MCF 10A (cell line): ENCODE data around the gene PIGU. TPM values are rescaled to one million over a fixed set of nuclear protein-coding genes. Genes with fewer than 3 reads are reported as not detected.

ENCODE experiments used
- BruUV-seq: library from RNA; stranded (reverse); fragments of 400-500 nt; replicated peaks from 2 replicates; lab custom pipeline; 2021; lab: Mats Ljungman, UMichigan
- CTCF ChIA-PET: fragments of 300-600 bp; sonication (Branson Sonifier 250); formaldehyde crosslinking; extraction: SDS; loops from one replicate; lab custom pipeline; 2021; ENCODE audit warnings: antibody characterized with exemption, inconsistent platforms; lab: Yijun Ruan, JAX
- POLR2A ChIA-PET: fragments of 300-600, 350-650 bp; sonication (Branson Sonifier 250); formaldehyde crosslinking; extraction: SDS; loops from one replicate; lab custom pipeline; 2020; ENCODE audit warnings: antibody characterized with exemption, inconsistent platforms; lab: Yijun Ruan, JAX
- DNase-seq: peaks from one replicate; pipeline ENCODE4 v3.0.0-alpha.2; 2018; ENCODE audit not compliant: unreplicated experiment
- H3K27ac Mint-ChIP-seq: one replicate; pipeline ENCODE4 v1.8.0; 2022; ENCODE audit warnings: mild to moderate bottlenecking, low read depth, mixed read lengths; ENCODE audit not compliant: unreplicated experiment
- H3K27me3 Mint-ChIP-seq: one replicate; pipeline ENCODE4 v1.8.0; 2022; ENCODE audit warnings: mixed read lengths; ENCODE audit not compliant: insufficient read depth, unreplicated experiment
- H3K36me3 Mint-ChIP-seq: one replicate; pipeline ENCODE4 v1.8.0; 2022; ENCODE audit warnings: mild to moderate bottlenecking, moderate library complexity, mixed read lengths; ENCODE audit not compliant: insufficient read depth, unreplicated experiment
- H3K4me1 Mint-ChIP-seq: one replicate; pipeline ENCODE4 v1.8.0; 2022; ENCODE audit warnings: mixed read lengths; ENCODE audit not compliant: insufficient read depth, unreplicated experiment
- H3K4me3 Mint-ChIP-seq: one replicate; pipeline ENCODE4 v1.8.0; 2022; ENCODE audit warnings: mild to moderate bottlenecking, moderate library complexity, mixed read lengths; ENCODE audit not compliant: unreplicated experiment
- H3K9me3 Mint-ChIP-seq: one replicate; pipeline ENCODE4 v1.8.0; 2022; ENCODE audit warnings: mixed read lengths; ENCODE audit not compliant: unreplicated experiment
- CTCF ChIP-seq: fragments of 200-600 bp; IDR thresholded peaks from one replicate; pipeline ENCODE4 v1.8.0; 2022; ENCODE audit warnings: antibody characterized with exemption, mild to moderate bottlenecking; ENCODE audit not compliant: unreplicated experiment
- intact Hi-C: fragments of 100-400 bp; cut with micrococcal nuclease; formaldehyde crosslinking; loops from 2 replicates; pipeline ENCODE4 v1.14.1; 2022
- total RNA-seq: library from RNA; stranded (reverse); gene quantifications from 2 replicates; pipeline ENCODE4 v1.2.3, GENCODE V29; 2022

Gene PIGU
- total RNA-seq, 1 experiment from 2014 or later, result 14.5 TPM

DNA sequence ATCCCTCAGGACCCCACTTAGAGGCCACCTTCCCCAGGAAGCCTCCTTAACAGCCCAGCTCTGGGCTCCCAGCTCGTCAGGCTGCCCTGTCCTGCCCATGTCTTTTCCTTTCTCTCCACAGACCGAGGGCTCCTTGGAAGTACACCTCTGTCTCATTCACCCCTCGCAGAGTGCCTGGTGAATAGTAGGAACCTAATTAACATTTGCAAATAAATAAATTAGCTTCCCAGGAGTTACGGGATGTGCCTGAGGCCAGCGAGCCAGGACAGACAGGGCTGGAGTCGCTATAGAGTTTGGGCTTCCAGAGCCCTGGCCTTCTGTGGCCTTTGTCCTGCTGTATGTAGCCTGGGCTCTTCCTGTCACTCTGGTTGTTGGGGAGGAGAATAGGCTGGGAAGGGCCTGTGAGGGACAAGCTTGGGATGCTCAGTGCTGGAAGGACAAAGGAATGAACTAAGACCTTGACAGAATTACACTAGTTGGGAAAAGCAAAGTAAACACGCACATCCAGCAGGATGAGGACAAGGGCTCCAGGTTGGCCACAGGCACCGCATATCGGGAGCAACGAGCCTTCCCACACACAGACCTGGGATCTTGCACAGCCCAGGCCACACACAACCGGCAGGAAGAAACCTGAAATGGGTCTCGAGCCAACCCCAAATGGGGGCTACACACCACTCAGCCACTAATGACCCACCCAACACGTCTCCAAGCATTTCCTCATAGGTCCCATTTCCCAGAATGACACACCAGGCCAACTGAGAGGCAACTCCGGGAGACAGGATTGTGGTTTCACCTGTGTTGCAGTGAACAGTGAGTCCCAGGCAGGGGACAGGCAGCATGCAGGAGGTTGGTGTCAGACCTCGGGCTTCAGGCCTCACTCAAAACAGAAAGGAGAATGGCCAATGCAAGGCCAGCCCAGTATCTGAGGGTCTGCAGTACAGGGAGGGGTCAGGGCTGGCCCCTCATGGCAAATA lies 108.7 kb downstream of the PIGU start:
- CTCF ChIA-PET, result interaction anchor here (0.5 to 4.6 kb wide), 7 partner anchors 10 to 294 kb away, joined by 3 to 17 read pairs (median 3); no protein-coding TSS in a partner anchor
- no TSS peak for BruUV-seq
- no peaks in the 10 kb centered on the region for H3K27me3 Mint-ChIP-seq
- POLR2A ChIA-PET, result interaction anchor here (0.6 kb wide), 2 partner anchors 10 to 51 kb away, joined by 3 to 5 read pairs; no protein-coding TSS in a partner anchor
- no peak for DNase-seq
- H3K4me1 Mint-ChIP-seq, result no peaks in the 10 kb centered on the region
- no peak overlapping the region for H3K27ac Mint-ChIP-seq
- H3K36me3 Mint-ChIP-seq, result peaks cover 12% of the 10 kb centered on the region
- TF ChIP-seq CTCF, result no peak
- H3K9me3 Mint-ChIP-seq, result no peaks in the 10 kb centered on the region
- intact Hi-C loops, result no loop called here
- H3K4me3 Mint-ChIP-seq, result no peak overlapping the region

GRCh38 chr20:34566978-34567891 lies 109.7 kb downstream of the PIGU start:
- H3K4me1 Mint-ChIP-seq, result no peaks in the 10 kb centered on the region
- intact Hi-C loops, result no loop called here
- no TSS peak for BruUV-seq
- ChIA-PET CTCF (interaction anchor here (0.5 to 4.6 kb wide), 8 partner anchors 11 to 302 kb away, joined by 3 to 17 read pairs (median 3); no protein-coding TSS in a partner anchor), POLR2A (interaction anchor here (0.6 kb wide), 1 partner anchor 309 kb away, joined by 3 read pairs; the partner anchor contains the start of gene ACSS2)
- no peaks in the 10 kb centered on the region for H3K9me3 Mint-ChIP-seq
- no peak overlapping the region for H3K4me3 Mint-ChIP-seq
- H3K27me3 Mint-ChIP-seq, result no peaks in the 10 kb centered on the region
- no peak overlapping the region for H3K27ac Mint-ChIP-seq
- H3K36me3 Mint-ChIP-seq, result peaks cover 12% of the 10 kb centered on the region
- no peak for DNase-seq
- no peak for TF ChIP-seq CTCF

DNA sequence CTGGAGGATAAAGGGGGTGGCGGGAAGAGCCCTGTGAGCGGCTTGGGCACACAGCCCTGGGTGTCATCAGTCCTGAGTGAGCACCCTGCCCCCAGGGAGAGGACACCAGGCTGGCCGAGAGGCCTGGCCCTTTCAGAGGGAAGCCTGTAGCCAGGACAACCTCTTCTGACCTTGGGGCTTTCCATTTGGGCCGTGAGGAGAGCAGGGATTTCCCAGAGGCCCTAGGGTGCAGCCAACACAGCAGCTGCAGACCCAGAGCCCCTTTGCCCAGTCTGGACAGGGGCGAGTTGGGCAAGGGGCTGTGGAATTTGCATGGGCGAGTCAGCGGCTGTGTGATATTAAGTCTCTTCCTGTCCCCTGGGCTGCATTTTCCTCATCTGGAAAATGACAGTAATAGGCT lies 112.1 kb downstream of the PIGU start:
- POLR2A ChIA-PET, result no interaction called here
- no peaks in the 10 kb centered on the region for H3K9me3 Mint-ChIP-seq

More for the DNA sequence above, 112.1 kb downstream of the PIGU start:
- Mint-ChIP-seq H3K27me3 (no peaks in the 10 kb centered on the region), H3K4me3 (no peak overlapping the region), H3K4me1 (no peaks in the 10 kb centered on the region), H3K36me3 (peaks cover 1% of the 10 kb centered on the region), H3K27ac (no peak overlapping the region)
- TF ChIP-seq CTCF, result no peak
- no peak for DNase-seq
- intact Hi-C loops, result no loop called here
- CTCF ChIA-PET, result interaction anchor here (1.0 to 2.4 kb wide), 2 partner anchors 27 to 205 kb away, joined by 4 to 11 read pairs; no protein-coding TSS in a partner anchor
- no TSS peak for BruUV-seq
